CD4-positive, alpha-beta T cell treated with Interleukin-17A for 4 hours (primary cell): ENCODE data around the gene CDH24.
A peak's percentile ranks its signal among the peaks of the same experiment; 100 is the strongest.

Source experiments
- DNase-seq: peaks from one replicate; pipeline ENCODE4 v3.0.0-alpha.2; 2020; ENCODE audit warnings: mixed read lengths

The CDH24 gene

DNA sequence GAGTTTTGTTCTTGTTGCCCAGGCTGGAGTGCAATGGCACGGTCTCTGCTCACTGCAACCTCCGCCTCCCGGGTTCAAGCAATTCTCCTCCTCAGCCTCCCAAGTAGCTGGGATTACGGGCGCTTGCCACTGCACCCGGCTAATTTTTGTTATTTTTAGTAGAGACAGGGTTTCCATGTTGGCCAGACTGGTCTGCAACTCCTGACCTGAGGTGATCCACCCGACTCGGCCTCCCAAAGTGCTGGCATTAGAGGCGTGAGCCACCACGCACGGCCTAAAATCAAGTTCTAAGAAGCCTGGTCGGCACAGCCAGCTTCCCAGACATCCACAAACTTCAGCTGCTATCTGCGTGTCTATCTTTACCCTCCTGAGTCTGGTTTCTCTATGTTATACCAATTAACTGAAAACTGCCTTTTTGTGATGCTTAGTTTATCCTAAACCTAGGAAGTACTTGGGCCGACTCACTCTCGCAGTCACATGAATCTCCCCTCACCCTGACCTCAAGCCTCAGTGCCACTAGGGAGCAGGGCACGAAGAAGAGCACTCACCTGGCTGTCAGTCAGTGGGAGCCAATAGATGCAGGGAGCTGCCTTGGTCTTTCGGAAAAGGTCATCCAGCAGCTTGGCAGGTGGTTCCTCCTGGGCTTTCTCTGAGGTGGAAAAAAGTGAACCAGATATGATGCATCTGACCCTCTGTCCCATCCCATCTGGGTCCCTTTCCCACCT, 3.4 kb upstream of the CDH24 start:
- DNase-seq: no peak

DNA sequence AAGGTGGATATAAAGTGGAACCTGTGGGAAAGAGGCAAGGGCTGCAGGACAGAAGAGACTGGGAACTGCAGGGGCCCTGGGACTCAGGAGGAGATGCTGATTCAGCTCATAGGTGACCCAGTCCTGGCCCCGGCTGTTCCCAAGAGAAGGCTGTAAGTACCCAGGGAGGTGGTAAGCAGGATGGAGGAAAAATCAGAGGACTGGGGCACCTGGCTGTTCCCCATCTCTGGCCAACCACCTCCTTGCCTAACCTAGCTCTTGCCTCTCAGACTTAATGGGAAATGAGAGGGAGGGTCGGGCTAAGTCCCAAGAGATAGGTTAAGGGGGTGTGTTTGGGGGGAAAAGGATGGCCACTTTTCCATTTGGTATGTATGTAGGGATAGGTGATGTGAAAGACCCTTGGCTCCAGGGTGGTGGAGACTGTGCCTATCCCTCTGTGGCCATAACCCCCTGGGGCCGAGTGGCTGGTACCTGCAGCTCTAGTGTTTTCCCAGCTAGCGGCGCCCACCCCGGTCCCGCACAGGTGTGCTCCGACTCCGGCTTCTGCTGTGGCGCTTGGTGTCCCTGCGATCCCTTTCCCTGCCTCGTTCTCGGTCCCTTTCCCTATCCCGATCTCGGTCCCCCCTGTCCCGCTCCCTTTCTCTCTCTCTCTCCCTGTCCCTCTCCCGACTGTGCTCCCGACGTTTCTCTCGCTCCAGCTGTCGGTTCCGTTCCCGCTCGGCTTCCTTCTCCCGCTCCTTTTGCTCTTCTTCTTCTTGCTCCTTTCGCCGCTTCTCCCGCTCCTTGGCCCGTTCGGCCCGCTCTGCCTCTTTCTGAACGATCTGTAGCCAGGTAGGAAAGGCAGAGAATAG, 1.6 kb upstream of the CDH24 start:
- DNase-seq: no peak

DNA sequence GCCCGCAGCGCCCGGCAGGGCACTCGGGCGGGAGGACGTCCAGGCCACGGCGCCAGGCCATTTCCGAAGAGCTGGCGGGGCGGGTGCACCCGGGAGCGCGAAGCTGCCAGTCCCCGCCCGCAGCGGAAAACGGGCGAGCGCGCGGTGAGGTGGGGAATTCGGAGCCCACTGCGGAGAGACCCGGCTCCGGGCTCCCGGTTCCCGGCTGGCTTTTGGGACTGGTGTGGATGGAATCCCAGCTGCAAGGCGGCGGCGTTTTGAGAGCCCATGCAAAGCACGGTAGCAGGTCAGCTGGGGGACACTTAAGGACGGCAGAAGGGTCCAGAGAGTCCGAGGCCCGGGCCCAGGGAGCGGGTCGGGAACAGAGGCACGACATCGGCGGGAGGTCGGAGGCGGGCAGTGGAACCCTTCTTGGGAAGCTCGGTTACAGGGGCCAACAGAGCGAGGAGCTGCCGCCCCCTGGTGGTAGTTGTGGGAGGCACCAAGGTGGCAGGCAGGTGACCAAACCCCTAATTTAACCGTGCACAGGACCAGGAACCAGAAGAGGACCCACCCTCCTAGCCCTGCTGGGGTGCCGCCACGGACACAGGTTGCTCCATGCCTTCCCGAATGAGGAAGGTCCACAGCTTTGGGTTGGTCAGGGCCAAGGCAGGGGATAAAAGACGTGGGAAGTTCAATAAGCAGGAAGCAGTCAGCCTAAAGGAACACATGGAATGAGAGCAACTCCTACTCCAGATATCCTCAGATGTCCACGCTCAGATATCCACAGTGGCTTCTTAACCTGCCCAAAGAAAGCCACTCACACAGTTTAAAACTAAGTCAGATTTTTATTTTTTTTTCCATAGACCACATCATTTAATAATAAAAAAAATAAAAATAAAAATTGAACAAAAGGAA, 685 bp upstream of the CDH24 start:
- peak; percentile 94 for DNase-seq

DNA sequence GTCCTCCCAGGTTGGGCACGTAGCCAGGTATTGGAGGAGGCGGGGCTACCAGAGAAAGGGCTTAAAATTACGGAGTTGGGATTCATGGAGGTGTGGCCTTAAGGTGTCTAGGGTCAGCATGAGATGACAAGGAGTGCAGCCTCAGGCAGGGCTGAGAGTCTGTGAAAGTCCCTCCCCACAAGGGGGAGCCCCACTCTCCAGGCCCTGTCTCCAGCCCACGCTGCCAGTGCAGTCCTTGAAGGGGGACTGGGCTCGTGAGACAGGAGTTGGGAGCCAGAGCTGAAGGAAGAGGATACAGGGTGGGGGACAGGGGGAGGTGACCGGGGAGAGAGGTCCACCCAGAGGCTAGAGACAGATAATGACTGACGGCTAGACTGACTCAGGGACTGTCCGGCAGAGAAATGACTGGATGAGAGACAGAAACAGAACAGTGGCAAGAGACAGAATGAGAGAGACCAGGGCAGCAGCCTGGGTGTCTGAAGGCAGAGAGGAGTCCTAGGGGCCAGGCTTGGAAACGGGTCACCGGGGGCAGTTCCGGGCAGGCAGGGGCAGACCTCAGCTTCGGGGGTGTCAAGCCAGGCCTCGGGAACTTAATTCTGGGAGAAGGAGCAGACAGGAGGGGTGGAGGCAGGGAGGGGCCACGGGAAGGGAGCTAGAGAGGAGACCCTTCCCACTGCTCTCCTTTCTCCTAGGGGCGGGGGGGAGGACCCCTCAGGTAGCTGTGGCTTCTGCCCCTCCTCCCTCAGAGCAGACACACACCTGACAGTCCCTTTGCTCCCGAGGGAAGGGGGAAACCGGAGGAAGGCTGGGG, 970 bp downstream of the CDH24 start:
- DNase-seq: peak; percentile 81

DNA sequence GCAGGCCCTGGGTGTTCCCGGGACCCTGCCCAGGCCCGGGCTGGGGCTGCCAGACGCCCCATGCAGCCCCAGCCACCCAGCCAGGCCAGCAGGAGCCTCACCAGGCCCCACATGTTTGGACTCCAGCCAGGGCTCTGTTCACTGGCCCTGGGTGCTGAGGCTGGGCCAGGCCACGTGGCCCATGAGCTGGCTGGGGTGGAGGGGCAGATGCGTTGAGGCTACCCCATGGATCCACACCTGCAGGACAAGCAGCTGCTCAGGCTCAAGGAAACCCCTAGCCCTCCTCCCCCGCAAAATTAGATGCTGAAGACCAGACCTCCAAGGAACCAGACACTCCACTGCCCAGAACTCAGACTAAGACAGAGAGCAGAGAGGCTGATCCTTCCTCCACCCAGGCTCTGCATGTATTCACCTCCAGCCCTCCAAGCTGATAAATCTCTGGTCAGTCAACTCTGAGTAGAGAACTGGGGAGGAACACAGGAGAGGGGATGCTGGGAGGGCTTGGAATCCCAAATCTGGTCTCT, 1.6 kb downstream of the CDH24 start:
- no peak for DNase-seq

DNA sequence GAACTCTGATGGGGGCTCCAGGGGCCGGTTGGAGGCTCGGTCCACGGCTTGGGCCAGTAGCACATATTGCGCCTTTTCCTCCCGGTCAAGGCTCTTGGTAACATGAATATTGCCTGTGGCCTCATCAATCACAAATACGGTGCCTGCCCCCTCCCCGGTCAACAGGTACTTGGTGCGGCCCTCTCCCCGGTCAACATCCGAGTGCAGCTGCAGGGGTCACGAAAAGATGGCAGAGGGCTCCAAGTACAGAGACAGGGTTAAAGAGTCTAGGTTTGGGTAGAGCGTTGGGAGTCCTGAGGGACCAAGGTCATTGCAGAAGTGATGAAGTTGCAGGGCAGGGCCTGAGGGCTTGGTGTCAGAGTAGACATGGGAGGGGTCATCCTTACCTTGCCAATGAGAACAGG, 2.2 kb downstream of the CDH24 start:
- no peak for DNase-seq

DNA sequence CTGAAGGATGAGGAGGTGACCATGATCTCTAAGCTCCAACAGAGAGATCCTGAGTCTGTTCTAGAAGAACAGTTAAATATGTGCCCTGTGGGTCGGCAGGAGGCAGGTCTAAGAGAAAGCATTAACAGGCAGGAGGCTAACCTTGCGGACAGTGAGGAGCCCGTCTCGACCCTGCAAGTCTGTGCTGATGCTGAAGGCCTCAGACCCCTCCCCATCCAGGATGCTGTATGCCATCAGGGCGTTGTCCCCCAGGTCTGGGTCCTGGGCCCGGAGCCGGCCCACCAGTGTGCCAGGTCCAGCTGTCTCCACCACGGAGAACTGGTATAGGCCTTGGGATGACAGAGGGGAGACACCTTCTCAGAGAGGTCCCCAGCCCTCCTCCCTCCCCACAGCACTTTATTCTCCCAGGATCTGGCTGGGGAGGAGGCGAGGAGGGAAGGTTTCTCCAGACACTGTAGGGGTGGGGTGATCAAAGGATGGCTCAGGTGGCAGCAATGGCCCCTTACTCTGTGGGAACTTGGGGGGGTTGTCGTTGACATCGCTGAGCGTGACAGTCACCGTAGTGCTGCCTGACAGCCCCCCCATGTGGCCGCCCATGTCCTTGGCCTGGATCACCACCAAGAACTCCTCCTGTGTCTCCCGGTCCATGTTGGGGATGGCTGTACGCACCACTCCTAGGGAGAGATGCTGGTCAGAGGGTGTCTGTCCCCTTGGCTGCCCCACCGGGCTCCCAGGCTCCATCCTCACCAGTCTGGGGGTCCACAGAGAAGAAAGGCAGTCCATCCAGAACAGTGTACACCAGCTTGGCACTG, 3.1 kb downstream of the CDH24 start:
- DNase-seq: peak; percentile 60

DNA sequence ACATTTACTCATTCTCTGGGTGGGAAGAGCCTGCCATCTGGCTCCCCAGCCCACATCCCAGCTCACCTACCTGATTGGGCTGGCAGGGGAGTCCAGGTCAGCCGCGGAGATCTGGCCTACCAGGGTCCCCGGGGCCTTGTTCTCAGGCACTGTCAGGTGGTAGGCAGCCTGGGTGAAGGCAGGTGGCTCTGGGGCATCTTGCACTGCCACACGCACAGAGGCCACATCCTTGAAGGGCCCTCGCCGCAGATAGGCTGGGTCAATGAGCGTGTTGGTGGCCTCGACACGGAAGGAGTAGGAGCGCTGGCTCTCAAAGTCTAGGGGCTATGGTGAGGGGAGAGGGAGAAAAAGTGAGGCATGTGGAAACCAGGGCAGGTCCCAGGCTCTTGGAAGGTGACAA, 3.9 kb downstream of the CDH24 start:
- DNase-seq: no peak

DNA sequence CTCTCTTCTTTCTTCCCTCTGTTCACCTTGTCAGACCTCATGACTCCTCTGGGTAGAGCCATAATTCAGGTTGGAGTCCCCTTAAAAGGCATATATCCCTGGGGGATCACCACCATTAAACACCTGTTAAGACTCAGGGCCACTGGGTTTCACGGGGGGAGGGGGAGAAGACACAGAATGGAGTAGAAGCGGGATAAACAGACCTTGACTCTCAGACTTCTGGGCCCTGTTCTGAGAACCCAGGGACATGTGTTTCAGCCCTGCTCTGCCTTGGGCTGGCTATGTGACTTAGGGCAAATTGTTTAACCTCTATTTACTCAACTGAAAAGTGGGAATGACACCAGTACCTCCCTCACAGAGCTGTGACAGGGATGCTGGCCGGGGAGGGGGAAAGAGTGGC, 4.6 kb downstream of the CDH24 start:
- DNase-seq: no peak

DNA sequence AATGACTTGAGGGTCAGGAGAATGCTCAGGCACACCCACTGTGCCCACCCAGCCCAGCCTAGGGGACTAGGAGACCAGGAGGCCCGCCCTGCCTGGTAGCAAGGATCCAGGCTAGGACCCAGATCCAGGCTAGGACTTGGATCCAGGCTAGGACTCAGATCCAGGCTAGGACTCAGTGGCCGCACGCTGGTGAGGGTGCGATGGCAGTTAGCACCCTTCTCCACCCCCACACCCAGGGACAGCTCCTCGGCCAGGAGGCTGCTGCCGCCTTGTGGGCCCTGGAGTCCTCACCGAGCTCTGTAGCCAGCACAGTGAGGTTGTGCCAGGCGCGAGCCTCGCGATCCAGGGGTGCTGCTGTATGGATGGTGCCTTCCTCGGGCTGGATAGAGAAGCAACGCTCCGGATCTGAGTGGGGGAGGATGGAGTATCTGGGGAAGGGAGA, 5.1 kb downstream of the CDH24 start:
- DNase-seq: no peak

DNA sequence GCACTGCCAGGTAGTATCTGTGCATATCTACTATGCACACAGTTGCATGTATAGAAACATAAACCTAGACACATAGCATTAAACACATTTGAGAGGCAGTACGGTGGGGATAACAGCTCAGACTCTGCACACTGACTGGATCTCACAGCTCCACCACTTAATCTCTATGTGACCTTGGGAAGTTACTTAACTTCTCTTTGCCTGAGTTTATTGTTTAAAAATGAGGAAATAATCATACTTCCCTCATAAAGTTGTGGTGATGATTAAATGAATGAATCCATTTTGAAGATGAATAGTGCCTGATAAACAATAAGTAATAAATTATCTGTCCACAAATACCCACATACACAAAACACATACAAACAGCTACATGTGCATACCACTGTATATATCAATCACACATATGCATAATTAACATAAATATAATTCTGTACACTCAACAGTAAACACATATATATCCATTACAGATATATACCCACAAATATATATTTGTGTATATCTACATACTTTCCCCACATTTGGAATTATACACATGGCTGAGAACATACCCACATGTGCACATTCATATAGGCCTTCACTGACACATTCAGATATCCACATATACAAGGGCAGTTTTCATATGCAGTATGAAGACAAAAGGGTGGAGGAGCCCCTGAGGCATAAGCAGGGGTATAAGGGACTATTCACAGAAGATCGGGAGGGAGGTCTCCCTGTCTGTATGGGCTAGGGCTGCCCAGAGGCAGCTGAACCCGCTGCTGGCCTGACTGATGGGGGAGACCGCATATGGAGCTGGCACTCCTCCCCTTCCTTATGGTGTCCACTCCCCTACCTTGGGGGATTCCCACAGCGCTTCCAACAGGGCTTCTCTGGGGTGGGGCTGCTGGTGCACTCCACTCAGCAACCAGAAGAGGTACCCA, 5.9 kb downstream of the CDH24 start:
- DNase-seq: no peak

DNA sequence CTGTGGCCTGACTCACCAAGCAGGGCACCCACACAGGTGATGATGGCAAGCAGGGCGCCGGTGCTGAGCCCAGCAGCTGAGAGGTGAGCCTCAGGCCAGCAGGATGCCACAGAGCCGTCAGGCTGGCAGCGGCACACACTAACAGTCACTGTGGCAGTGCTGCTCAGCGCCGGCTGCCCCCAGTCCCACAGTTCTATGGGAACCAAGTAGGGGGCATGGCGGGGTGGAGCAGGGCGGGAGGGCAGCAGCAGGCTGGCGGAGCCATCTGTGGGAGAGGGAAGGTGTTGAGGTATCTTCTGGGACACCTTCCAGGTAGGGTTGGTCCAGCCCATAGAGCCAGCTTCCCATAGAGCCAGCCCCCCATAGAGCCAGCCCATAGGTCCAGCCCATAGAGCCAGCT, 8.3 kb downstream of the CDH24 start:
- no peak for DNase-seq

DNA sequence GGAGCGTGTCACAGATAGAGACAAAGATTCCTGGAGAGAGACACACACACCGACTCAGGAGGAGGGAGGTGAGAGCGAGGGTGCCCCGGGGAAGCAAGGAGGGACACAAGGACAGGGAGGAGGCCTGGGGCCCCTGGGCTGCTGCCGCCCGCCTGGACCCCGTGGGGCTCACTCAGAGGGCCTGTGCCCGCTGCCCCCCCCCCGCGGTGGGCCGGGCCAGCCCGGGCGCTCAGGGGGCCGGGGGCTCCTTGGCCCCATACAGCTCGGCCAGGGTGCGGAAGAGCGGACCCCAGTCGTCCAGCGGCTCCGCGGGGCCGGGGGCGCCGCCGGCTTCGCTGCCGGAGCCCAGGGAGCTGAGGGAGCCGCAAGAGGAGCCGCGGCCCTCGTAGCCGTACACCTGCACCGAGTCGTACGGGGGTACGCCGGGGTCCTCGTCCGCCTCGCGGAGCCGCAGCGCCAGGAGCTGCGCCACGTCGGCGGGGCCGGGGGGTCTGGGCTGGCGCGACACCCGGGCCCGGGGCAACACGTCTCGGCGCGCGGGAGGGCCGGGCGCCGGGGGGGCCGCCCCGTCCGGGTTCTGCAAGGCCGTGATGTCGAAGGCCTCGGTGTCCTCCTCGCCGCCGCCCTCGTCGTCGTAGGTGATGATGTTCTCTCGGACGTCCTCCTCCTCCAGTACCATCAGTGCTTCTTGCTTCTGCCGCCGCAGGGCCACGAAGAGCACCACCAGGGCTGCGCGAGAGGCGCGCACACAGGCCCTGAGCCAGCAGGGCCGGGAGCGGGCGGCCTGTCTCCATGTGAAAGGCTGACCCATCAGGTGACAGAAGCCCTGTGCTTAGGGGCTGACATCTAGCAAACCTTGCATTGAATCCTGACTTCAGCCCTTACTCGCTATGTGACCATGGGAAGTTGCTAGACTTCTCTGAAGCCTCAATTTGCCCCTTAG, 9.3 kb downstream of the CDH24 start:
- no peak for DNase-seq

DNA sequence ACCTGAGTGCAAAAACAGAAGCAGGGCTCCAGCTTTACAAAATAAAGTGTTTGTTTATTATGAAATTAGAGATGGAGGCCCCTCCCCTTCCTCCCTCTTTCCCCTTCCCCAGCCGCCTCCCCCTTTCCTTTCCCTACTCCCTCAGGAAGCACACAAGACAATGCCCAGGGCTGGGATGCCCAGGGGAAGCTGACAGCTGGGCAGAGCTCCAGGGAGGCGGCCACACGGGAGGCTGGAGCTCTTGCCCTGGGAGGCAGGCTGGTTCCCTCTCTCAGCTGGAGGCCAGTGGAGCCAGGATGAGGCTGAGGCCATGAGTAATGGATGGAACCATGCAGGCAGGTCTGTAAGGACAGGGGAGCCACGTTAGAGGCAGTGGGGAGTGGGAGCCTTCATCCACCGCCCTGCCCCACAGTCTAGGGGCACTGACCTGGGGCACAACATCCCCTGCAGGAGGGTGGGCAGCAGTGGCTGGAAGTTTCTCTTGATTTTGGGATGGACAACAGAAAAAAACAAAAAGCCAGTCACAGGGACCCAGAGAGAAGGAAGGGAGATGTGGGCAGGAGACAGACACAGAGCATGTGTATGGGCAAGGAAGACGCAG, 10.2 kb downstream of the CDH24 start:
- no peak for DNase-seq

DNA sequence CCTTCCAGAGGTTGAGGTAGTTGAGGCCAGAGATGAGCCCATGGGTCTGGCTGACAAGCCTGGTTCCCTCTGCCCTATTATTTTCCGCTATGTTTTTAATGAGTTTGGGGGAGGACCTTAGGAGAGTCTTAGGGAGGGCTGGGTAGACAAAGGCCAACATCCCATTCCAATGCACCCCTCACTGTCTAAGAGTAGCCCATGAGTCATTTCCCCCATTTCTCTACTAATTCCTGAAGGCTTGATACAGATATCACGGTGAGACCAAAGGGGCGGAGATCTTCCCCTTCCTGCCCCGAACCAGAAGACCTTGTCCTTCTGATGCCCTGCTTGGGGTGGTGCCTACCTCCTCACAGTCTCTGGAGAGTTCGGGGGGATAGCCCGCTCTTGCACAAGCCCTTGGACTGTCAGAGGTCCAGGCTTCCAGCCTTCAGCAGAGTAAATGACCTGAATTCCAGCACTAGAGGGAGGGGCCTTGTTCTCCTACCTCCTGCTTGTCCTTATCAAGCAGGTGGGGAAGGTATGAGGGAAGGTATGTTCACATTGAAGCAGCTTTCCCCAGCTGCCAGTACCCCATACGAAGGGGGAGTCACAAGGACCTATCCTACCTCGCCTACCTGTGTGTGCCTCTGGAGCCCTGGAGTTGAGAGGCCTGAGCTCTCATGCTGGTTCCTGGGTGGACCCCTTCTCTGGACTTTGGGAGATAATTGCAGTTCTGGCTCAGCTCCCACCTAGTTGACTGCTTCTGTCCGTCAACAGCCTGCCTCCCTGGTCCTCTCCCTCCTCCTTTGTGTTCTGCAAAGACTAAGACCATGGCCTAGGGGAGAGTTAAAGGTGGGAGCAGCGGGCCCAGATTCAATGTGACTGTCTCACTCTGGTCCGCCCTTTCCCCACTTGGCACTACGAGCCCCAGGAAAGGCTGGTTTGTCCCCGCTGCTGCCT, 11.6 kb downstream of the CDH24 start:
- DNase-seq: no peak

DNA sequence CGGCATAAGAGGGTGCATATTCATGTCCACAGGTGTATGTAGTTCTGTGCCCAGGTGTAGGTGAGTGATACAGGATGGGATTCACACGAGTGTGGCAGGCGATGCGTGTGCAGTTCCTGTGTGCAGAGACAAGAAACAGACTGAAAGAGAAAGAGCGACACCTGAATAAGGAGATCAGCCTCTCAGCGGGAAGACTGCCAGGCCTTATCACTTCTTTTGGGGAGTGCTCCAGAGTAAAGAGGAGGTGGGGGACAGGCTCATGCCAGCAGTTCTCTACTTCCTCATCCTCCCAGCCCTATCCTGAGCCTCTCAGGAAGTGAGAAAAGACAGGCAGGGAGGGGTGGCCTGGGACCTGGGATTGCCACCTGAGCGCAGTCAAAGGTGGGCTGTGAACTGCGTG, 12.5 kb downstream of the CDH24 start:
- DNase-seq: no peak

DNA sequence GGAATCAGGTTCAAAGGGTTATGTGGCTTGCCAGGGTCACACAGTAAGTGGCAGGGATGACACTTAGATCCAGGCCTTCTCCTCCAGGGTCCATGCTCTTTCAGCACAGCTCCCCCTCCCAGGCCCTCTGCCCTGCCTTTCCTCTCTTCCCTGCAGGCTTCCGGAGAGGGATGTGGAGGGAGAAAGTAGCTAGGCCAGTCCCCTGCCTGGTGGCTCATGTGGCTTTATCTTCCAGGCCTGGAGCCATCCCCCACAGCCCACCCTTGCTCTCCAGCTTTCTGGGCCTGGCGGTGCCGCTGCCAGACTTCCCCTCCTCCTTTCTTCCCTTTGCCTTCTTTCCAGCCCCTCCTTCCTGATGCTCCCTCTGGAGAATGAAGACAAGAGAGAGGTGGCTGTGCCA, 13.6 kb downstream of the CDH24 start:
- DNase-seq: no peak
